ENCODE data around the gene GDPD3. TPM values are rescaled to one million over a fixed set of nuclear protein-coding genes. Genes with fewer than 3 reads are reported as not detected.
A peak's percentile ranks its signal among the peaks of the same experiment; 100 is the strongest.

The GDPD3 gene
- total and polyA plus RNA-seq, 9 of the 15 experiments (the other 6 are each of a cell fraction or from before 2014, with no cell fraction given), result 0.47 to 3.9 (median 1.1) TPM

DNA sequence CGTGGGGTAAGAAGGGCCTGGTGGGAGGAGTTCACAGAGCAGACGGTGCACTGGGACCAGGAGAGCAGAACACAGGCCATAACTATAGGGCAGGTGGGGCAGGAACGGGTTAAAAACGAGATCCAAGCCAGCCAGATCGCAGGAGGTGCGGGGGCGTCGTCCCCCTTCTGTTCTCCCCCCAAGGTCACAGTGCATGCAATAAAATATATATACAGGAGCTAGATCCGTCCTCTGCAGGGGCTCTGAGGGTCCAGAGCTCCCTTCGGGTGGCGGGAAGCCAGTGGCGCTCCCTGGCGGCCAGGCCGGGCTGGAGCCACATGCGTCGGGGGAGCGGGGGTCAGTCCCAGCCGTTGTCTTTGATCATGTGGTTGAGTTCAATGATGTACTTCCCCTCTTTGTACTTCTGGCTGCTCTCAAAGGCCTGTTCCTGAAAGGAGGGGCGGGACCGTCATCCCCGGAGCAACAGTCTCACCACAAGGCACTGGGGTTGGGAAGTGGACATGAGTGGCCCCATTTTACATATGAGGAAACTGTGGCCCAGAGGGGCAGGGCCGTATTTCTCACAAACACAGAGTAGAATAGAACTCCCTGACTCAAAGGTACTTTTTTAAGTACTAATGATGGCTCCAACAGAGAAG lies 20.8 kb downstream of the GDPD3 start (continued):
- TF ChIP-seq, protein P1, sequence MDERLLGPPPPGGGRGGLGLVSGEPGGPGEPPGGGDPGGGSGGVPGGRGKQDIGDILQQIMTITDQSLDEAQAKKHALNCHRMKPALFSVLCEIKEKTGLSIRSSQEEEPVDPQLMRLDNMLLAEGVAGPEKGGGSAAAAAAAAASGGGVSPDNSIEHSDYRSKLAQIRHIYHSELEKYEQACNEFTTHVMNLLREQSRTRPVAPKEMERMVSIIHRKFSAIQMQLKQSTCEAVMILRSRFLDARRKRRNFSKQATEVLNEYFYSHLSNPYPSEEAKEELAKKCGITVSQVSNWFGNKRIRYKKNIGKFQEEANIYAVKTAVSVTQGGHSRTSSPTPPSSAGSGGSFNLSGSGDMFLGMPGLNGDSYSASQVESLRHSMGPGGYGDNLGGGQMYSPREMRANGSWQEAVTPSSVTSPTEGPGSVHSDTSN (CRISPR knock-in tag; IDR thresholded peaks at IDR 0.05; ENCODE audit: low read depth), result no peak
- TF ChIP-seq, protein P1 (tag; conservative IDR thresholded peaks at IDR 0.05; ENCODE audit: low read depth), result no peak
- TF ChIP-seq SMC3 (conservative IDR thresholded peaks at IDR 0.05; ENCODE audit: insufficient read depth, low read depth, low read length) (no peak; the same call in 1 of the 2 replicates), SREBF2 (CRISPR knock-in tag; IDR thresholded peaks at IDR 0.05) (0 out of 2 replicates have a peak, but pooled peaks have one; percentile 51), CC2D1A (IDR thresholded peaks at IDR 0.05) (peak; percentile 15; the same call in 1 of the 2 replicates), PHB (CRISPR knock-in tag; IDR thresholded peaks at IDR 0.05) (no peak), ZNF23 (CRISPR knock-in tag; IDR thresholded peaks at IDR 0.05) (peak; percentile 90), RUNX1 (IDR thresholded peaks at IDR 0.05; ENCODE audit: low read depth) (no peak), STAG1 (CRISPR knock-in tag; IDR thresholded peaks at IDR 0.05; ENCODE audit: borderline replicate concordance) (no peak), MAZ (CRISPR knock-in tag; conservative IDR thresholded peaks at IDR 0.05 in 1 of 2, IDR thresholded peaks at IDR 0.05 in 1 of 2) (peak; percentile 86 to 92), PHF8 (IDR thresholded peaks at IDR 0.05; ENCODE audit: borderline replicate concordance, low read length) (peak; percentile 32; the same call in 1 of the 2 replicates), MCM2 (IDR thresholded peaks at IDR 0.05; ENCODE audit: low read depth) (no peak), ZNF507 (tag; conservative IDR thresholded peaks at IDR 0.05) (no peak), ZNF561 (CRISPR knock-in tag; conservative IDR thresholded peaks at IDR 0.05) (peak; percentile 80; the same call in 1 of the 2 replicates), STAT5A (IDR thresholded peaks at IDR 0.05; ENCODE audit: borderline replicate concordance, low read length) (no peak), HDAC3 (IDR thresholded peaks at IDR 0.05; ENCODE audit: borderline replicate concordance, partially characterized antibody) (peak; percentile 46), FOXM1 (IDR thresholded peaks at IDR 0.05; ENCODE audit: low read depth) (peak; percentile 50; the same call in 1 of the 2 replicates), FOXM1 (CRISPR knock-in tag; IDR thresholded peaks at IDR 0.05; ENCODE audit: low read depth) (no peak), EGR1 (conservative IDR thresholded peaks at IDR 0.05) (peak; percentile 74), L3MBTL2 (IDR thresholded peaks at IDR 0.05) (peak; percentile 90), ZNF830 (CRISPR knock-in tag; IDR thresholded peaks at IDR 0.05) (peak; percentile 94; the same call in 1 of the 2 replicates), SOX6 (IDR thresholded peaks at IDR 0.05) (peak; percentile 94), RHOXF2B (CRISPR knock-in tag; conservative IDR thresholded peaks at IDR 0.05) (peak; percentile 93; the same call in 1 of the 2 replicates), ZNF584 (CRISPR knock-in tag; IDR thresholded peaks at IDR 0.05; ENCODE audit: low read depth) (peak; percentile 55; the same call in 1 of the 2 replicates)
- TF ChIP-seq, protein P2, sequence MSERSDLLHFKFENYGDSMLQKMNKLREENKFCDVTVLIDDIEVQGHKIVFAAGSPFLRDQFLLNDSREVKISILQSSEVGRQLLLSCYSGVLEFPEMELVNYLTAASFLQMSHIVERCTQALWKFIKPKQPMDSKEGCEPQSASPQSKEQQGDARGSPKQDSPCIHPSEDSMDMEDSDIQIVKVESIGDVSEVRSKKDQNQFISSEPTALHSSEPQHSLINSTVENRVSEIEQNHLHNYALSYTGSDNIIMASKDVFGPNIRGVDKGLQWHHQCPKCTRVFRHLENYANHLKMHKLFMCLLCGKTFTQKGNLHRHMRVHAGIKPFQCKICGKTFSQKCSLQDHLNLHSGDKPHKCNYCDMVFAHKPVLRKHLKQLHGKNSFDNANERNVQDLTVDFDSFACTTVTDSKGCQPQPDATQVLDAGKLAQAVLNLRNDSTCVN (CRISPR knock-in tag; IDR thresholded peaks at IDR 0.05), result peak; percentile 75; the same call in 1 of the 2 replicates
- TF ChIP-seq, protein P3, sequence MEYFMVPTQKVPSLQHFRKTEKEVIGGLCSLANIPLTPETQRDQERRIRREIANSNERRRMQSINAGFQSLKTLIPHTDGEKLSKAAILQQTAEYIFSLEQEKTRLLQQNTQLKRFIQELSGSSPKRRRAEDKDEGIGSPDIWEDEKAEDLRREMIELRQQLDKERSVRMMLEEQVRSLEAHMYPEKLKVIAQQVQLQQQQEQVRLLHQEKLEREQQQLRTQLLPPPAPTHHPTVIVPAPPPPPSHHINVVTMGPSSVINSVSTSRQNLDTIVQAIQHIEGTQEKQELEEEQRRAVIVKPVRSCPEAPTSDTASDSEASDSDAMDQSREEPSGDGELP (CRISPR knock-in tag; IDR thresholded peaks at IDR 0.05; ENCODE audit: borderline replicate concordance), result peak; percentile 88

Measured in K562 (cell line).